ENCODE measurements around the gene MYO5C. TPM values are rescaled to one million over a fixed set of nuclear protein-coding genes. Genes with fewer than 3 reads are reported as not detected.

MYO5C gene
- total RNA-seq, 4 donors from 2014 or later = 6.4 to 23.5 (median 13.9) TPM

- WGBS, 2 donors = 82 to 84% methylated on average over 3 of the region's 3 CpGs
- intact Hi-C loops (cut with DNase I; ENCODE audit: low total_unique reads) = no loop called here
- no peak overlapping the region for H3K4me3 ChIP-seq (ENCODE audit: low read depth, poor library complexity, severe bottlenecking)
- TF ChIP-seq POLR2A (IDR thresholded peaks at IDR 0.05) = no peak
- TF ChIP-seq, protein P1, sequence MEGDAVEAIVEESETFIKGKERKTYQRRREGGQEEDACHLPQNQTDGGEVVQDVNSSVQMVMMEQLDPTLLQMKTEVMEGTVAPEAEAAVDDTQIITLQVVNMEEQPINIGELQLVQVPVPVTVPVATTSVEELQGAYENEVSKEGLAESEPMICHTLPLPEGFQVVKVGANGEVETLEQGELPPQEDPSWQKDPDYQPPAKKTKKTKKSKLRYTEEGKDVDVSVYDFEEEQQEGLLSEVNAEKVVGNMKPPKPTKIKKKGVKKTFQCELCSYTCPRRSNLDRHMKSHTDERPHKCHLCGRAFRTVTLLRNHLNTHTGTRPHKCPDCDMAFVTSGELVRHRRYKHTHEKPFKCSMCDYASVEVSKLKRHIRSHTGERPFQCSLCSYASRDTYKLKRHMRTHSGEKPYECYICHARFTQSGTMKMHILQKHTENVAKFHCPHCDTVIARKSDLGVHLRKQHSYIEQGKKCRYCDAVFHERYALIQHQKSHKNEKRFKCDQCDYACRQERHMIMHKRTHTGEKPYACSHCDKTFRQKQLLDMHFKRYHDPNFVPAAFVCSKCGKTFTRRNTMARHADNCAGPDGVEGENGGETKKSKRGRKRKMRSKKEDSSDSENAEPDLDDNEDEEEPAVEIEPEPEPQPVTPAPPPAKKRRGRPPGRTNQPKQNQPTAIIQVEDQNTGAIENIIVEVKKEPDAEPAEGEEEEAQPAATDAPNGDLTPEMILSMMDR (IDR thresholded peaks at IDR 0.05) = no peak
- no peak for DNase-seq (ENCODE audit: low spot score in 2 of 2)
Observed at GRCh38 chr15:52213206-52213605, 82.4 kb downstream of the MYO5C start.

DNA sequence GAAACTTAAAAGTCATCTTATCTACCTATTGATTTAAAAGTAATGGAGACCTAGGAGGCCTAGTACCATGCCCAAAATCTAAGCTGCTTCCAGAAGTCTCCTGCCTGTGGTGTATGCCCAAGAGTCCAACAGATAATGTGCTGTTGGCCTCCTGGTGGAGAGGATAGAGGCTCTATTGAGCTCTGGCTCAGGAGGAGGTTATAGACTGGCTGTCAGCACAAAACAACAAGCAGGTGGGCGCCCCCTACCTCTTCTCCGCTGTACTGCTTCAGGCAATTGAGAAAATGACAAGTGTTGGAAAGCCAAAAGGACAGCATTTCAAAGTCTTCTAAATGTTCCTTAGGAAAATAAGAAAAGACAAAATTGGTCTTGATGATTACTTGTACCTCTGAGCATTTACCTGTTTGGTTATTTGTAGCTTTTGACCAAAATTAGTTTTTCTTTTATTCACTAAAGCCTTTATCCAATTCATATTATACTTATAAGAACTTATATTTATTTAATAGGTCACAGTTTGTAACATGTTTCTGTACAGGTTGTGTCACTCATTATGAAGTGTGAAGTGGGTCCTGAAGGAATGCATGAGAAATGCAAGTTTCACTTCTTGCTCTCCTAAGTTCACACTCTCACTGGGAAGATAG is 87.2 kb downstream of the MYO5C start:
- intact Hi-C loops (cut with DNase I; ENCODE audit: low total_unique reads) = no loop called here
- WGBS, 2 donors = 44% methylated on average over 2 of the region's 2 CpGs
- TF ChIP-seq, protein P1 (IDR thresholded peaks at IDR 0.05) = no peak
- no peak for TF ChIP-seq POLR2A (IDR thresholded peaks at IDR 0.05)
- DNase-seq (ENCODE audit: low spot score in 2 of 2) = no peak
- no peak overlapping the region for H3K4me3 ChIP-seq (ENCODE audit: low read depth, poor library complexity, severe bottlenecking)

DNA sequence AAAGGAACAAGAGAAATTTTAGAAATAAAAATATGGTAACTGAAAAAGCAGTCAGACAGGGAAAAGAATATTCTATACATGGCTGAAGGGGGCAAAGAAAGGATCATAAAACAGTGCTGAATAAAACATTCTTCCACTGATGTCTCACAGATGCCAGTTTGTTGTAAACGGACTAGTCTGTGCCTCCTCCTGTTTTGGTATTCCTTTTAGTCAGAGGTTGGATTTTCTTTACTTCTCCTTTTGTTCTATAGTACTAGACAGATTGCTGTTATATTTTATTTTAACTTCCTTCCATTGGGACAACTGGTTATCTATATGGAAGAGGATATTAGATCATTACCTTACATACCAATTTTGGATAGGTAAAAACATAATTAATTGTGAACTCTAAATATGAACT is 88.4 kb downstream of the MYO5C start:
- TF ChIP-seq POLR2A (IDR thresholded peaks at IDR 0.05) = no peak
- TF ChIP-seq, protein P1 (IDR thresholded peaks at IDR 0.05) = no peak
- WGBS, 2 donors = 46 to 69% methylated on average over 1 of the region's 1 CpG
- intact Hi-C loops (cut with DNase I; ENCODE audit: low total_unique reads) = no loop called here

DNA sequence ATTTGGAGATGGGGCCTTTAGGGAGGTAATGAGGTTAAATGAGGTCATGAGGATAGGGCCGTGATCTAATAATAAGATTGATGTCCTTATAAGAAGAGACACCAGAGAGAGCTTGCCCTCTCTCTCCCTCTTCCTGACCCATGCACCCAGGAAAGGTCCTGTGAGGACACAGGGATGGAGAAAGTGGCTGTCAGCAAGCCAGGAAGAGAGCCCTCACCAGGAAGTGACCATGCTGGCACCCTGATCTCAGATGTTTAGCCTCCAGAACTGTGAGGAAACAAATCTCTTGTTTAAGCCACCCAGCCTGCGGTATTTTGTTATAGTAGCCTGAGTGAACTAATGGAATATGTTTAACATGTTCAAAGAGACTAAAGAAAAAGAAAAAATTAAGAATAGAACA is 89.2 kb downstream of the MYO5C start:
- intact Hi-C loops (cut with DNase I; ENCODE audit: low total_unique reads) = no loop called here
- WGBS, 2 donors = 73 to 91% methylated on average over 2 of the region's 2 CpGs
- H3K4me3 ChIP-seq (ENCODE audit: low read depth, poor library complexity, severe bottlenecking) = no peak overlapping the region
- TF ChIP-seq, protein P1 (IDR thresholded peaks at IDR 0.05) = no peak
- TF ChIP-seq POLR2A (IDR thresholded peaks at IDR 0.05) = no peak
- DNase-seq (ENCODE audit: low spot score in 2 of 2) = no peak

More for the DNA sequence above, 88.4 kb downstream of the MYO5C start:
- H3K4me3 ChIP-seq (ENCODE audit: low read depth, poor library complexity, severe bottlenecking) = no peak overlapping the region
- no peak for DNase-seq (ENCODE audit: low spot score in 2 of 2)

DNA sequence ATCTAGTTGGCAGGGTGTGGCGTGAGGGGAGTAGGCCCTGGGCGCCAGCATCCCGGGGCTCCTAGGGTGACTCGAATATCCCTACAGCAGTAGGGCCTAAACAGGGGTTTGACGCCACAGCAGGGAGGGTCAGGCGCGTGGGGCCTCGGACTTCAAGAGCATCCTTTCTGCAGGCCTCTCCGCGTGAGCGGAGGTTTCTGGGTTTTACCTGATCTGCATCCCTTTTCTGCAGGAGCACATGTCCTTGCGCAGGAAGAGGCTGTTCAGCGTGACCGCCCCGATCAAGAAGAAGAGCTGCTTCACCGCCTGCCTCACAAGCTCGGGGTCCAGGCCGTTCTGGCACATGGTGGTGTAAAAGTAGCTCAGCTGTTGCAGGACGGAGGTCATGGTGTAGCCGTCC is 90.9 kb downstream of the MYO5C start:
- H3K4me3 ChIP-seq (ENCODE audit: low read depth, poor library complexity, severe bottlenecking) = no peak overlapping the region
- TF ChIP-seq POLR2A (IDR thresholded peaks at IDR 0.05) = no peak
- TF ChIP-seq, protein P1 (IDR thresholded peaks at IDR 0.05) = no peak
- intact Hi-C loops (cut with DNase I; ENCODE audit: low total_unique reads) = no loop called here
- DNase-seq (ENCODE audit: low spot score in 2 of 2) = peak in 1 of 2 donors; percentile 63
- 97 to 98% methylated on average over 19 to 20 of the region's 20 CpGs for WGBS, 2 donors

DNA sequence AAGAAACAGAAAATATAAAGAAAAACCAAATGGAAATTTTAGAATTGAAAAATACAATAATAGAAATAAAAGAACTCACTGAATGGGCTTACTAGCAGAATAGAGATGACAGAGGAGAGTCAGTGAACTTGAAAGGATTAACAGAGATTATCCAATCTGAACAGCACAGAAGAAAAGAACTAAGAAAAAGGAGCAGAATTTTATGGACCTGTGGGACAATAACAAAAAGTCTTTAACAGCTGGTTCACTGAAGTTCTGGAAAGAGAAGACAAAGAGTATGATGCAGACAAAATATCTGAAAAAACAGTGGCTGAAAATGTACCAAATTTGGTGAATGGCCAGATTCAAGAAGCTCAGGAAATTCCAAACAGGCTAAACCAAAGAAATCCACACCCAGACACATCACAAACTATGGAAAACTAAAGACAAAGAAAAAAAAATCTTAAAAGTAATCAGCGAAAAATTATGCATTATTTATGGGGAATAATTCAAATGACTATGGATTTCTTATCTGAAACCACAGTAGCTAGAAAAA is 94.7 kb downstream of the MYO5C start:
- TF ChIP-seq, protein P1 (IDR thresholded peaks at IDR 0.05) = no peak
- no peak for TF ChIP-seq POLR2A (IDR thresholded peaks at IDR 0.05)
- intact Hi-C loops (cut with DNase I; ENCODE audit: low total_unique reads) = no loop called here
- H3K4me3 ChIP-seq (ENCODE audit: low read depth, poor library complexity, severe bottlenecking) = no peak overlapping the region
- 70 to 83% methylated on average over 1 of the region's 1 CpG for WGBS, 2 donors
- no peak for DNase-seq (ENCODE audit: low spot score in 2 of 2)
